ENCODE results near the gene SLC9A9. TPM values are rescaled to one million over a fixed set of nuclear protein-coding genes. Genes with fewer than 3 reads are reported as not detected.
"Not testable (repeated sequence)": the region's sequence is repeated elsewhere in the genome, so short reads cannot be mapped to it uniquely, and the experiment has no call there.

Gene SLC9A9
- polyA plus RNA-seq, 1 experiment = 2.4 TPM

DNA sequence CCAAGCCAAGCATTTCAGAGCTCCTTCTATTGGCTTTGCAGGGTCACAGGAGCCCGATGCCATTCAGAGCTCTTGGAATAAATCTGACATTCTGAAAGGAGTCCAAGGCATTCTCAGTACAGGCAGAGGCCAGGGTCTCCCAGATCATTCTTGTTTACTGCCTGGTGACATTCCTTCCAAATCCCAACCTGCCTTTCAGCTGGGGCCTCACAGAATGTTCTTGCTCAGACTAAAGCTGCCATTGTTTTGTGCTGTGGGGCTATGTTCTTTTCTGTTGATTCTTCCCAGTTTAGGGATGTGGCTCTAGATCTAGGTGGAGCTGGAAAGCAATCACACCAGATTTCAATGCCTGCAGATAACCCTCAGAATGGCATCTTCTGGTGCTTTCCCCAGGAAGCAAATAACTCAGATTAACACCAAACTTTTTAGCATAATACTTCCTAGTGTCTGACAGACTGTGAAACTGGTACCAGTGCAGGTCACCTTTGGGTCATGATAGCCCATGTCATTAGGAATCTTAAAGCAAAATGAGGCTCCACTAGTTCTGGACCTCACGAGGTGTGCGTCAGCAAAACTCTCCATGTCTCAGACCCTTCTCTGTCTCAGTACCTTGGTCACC, 561.8 kb downstream of the SLC9A9 start:
- no peak for TF ChIP-seq CTCF (IDR thresholded peaks at IDR 0.05; ENCODE audit: insufficient read depth, low read depth, low read length)
- ChIA-PET POLR2A (no interaction called here), CTCF (interaction anchor here (1.4 kb wide), 1 partner anchor 13 kb away, joined by 4 read pairs; no protein-coding TSS in a partner anchor)
- no peak overlapping the region for H3K4me3 ChIP-seq (ENCODE audit: low read depth, low read length)
- H3K36me3 ChIP-seq (ENCODE audit: control insufficient read depth, insufficient read depth, low read length) = no peaks in the 10 kb centered on the region
- DNase-seq (ENCODE audit: low read depth) = no peak
- H3K27me3 ChIP-seq (ENCODE audit: control insufficient read depth, insufficient read depth, low read length) = peaks cover 7% of the 10 kb centered on the region

GRCh38 chr3:143283432-143284128, 564.7 kb downstream of the SLC9A9 start:
- POLR2A ChIA-PET = no interaction called here
- CTCF ChIA-PET = no interaction called here

GRCh38 chr3:143280984-143281383, 567.3 kb downstream of the SLC9A9 start:
- no peak overlapping the region for H3K4me3 ChIP-seq (ENCODE audit: low read depth, low read length)
- H3K36me3 ChIP-seq (ENCODE audit: control insufficient read depth, insufficient read depth, low read length) = no peaks in the 10 kb centered on the region
- CTCF ChIA-PET = no interaction called here
- DNase-seq (ENCODE audit: low read depth) = no peak
- TF ChIP-seq CTCF (IDR thresholded peaks at IDR 0.05; ENCODE audit: insufficient read depth, low read depth, low read length) = no peak
- POLR2A ChIA-PET = no interaction called here
- peaks cover 5% of the 10 kb centered on the region for H3K27me3 ChIP-seq (ENCODE audit: control insufficient read depth, insufficient read depth, low read length)

More at GRCh38 chr3:143283432-143284128, 564.7 kb downstream of the SLC9A9 start:
- Histone ChIP-seq H3K4me3 (ENCODE audit: low read depth, low read length) (no peak overlapping the region), H3K36me3 (ENCODE audit: control insufficient read depth, insufficient read depth, low read length) (no peaks in the 10 kb centered on the region), H3K27me3 (ENCODE audit: control insufficient read depth, insufficient read depth, low read length) (peaks cover 5% of the 10 kb centered on the region)
- no peak for TF ChIP-seq CTCF (IDR thresholded peaks at IDR 0.05; ENCODE audit: insufficient read depth, low read depth, low read length)
- peak; percentile 49 for DNase-seq (ENCODE audit: low read depth)

- H3K4me3 ChIP-seq (ENCODE audit: low read depth, low read length); H3K27me3 ChIP-seq (ENCODE audit: control insufficient read depth, insufficient read depth, low read length); DNase-seq (ENCODE audit: low read depth); H3K36me3 ChIP-seq (ENCODE audit: control insufficient read depth, insufficient read depth, low read length); POLR2A ChIA-PET: not testable (repeated sequence)
- CTCF ChIA-PET = interaction anchor here (0.7 kb wide), 1 partner anchor 20 kb away, joined by 3 read pairs; no protein-coding TSS in a partner anchor
Observed at GRCh38 chr3:143279567-143279966, 568.7 kb downstream of the SLC9A9 start.

GRCh38 chr3:143278721-143279120, 569.5 kb downstream of the SLC9A9 start:
- no peak for DNase-seq (ENCODE audit: low read depth)
- CTCF ChIA-PET = interaction anchor here (0.6 kb wide), 1 partner anchor 23 kb away, joined by 3 read pairs; no protein-coding TSS in a partner anchor
- H3K36me3 ChIP-seq (ENCODE audit: control insufficient read depth, insufficient read depth, low read length) = no peaks in the 10 kb centered on the region
- peaks cover 2% of the 10 kb centered on the region; the same call in 1 of the 2 replicates for H3K27me3 ChIP-seq (ENCODE audit: control insufficient read depth, insufficient read depth, low read length)
- TF ChIP-seq CTCF (IDR thresholded peaks at IDR 0.05; ENCODE audit: insufficient read depth, low read depth, low read length) = no peak
- H3K4me3 ChIP-seq (ENCODE audit: low read depth, low read length) = no peak overlapping the region
- POLR2A ChIA-PET = no interaction called here
